Measurements from ENCODE around the gene PLPPR1.
"Not testable (repeated sequence)": the region's sequence is repeated elsewhere in the genome, so short reads cannot be mapped to it uniquely, and the experiment has no call there.

The PLPPR1 gene

DNA sequence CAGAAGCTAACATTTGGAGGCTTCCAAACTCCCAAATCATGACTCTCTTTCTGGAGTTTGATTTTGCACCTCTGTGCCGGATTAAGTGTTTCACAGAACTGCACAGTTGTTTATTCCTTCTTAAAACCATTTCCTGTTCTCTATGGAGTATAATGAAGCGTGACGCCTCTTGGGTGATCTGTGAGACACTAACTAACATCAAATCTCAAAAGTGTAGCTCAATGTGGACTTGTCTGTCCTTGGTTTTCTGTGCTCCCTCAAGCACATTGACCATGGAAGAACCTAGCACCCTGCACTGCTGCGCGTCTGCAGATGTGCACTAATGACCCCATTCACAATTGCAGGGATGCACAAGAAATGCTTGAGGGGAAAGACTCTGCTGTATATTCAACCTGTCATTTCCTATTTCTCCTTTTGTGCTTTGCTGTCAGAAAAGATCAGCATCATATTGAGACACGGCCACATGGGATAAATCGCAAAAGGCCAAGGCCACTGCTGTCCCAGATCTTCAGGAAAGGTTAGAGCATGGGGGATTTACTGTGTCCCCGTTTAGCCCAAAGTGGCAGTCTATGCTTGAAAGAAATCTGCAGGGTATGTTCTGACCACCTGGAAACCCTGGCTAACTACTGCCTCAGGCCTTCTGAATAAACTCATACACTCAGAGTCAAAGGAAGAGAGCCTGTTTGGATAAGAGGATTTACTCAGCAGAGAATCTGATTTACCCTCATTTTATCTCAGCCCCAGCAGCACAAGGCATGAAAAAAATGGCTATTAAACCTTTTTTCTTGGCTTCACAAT is 246.6 kb downstream of the PLPPR1 start:
- no peak for TF ChIP-seq ZFX (IDR thresholded peaks at IDR 0.05)
- no peak for TF ChIP-seq CTCF (conservative IDR thresholded peaks at IDR 0.05)
- H3K27ac ChIP-seq, result no peak overlapping the region

DNA sequence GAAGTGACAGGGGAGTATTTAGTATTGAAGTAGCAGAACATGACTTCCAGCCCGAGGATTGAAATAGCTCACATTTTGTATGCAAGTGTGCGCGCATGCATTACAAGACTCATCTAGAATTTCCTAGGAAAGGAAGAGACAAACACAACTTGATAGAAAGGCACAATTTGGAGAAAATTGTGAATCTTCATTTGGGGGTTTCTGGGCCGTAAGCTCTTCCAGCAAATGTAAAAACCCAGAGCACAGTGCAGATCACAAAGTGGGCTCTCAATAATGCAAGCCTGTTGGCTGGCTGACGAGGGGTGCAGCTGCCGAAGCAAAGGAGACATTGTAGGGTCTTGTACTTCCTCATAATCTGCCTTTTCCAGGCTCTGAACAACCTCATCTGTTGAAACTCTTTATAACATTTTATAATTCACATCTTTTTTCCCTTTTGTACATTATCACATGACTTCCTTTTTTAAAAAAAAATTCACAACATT is 247.3 kb downstream of the PLPPR1 start:
- H3K27ac ChIP-seq, result no peak overlapping the region
- no peak for TF ChIP-seq CTCF (conservative IDR thresholded peaks at IDR 0.05)
- TF ChIP-seq ZFX (IDR thresholded peaks at IDR 0.05), result no peak

DNA sequence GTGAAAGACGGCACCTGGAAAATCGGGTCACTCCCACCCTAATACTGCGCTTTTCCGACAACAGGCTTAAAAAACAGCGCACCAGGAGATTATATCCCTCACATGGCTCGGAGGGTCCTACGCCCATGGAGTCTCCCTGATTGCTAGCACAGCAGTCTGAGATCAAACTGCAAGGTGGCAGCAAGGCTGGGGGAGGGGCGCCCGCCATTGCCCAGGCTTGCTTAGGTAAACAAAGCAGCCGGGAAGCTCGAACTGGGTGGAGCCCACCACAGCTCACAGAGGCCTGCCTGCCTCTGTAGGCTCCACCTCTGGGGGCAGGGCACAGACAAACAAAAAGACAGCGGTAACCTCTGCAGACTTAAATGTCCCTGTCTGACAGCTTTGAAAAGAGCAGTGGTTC is 262.5 kb downstream of the PLPPR1 start:
- not testable (repeated sequence) for H3K27ac ChIP-seq

DNA sequence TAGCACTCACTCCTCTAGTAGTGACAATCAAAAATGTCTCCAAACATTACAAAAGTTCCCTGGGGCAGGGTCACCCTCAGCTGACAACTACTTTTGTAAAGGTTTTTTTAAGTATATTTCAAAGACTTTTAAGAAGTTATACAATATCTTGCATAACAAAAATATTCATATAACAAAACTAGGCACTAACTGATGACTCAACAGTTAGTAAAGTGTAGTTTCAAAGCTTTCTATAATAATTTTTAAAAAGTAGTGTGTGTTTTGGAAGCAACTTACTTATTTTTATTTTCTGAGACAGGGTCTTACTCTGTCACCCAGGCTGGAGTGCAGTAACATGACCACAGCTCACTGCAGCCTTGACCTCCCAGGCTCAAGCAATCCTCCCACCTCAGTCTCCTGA is 271.4 kb downstream of the PLPPR1 start:
- H3K27ac ChIP-seq, result no peak overlapping the region
- no peak for TF ChIP-seq CTCF (conservative IDR thresholded peaks at IDR 0.05)
- no peak for TF ChIP-seq ZFX (IDR thresholded peaks at IDR 0.05)

DNA sequence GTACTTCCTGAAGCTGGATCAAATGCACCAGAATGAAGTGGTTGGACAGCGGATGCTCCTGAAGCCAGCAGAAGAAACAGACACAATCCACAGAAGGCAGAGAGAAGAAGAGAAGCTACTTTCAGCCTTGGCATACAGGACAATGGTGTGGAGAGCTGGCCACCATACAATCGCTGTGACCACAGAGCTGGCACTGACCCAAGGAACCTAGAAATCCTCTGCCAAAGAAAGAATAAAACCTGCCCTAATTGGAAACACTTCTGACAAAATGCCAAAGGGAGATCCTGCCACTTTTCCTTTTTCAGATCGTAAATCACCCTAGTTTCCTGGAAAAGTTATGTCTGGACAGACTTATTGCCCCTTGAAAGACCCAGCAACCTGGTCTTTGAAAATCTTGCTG is 278.5 kb downstream of the PLPPR1 start:
- no peak overlapping the region for H3K27ac ChIP-seq
- TF ChIP-seq ZFX (IDR thresholded peaks at IDR 0.05) (no peak), CTCF (conservative IDR thresholded peaks at IDR 0.05) (no peak)

DNA sequence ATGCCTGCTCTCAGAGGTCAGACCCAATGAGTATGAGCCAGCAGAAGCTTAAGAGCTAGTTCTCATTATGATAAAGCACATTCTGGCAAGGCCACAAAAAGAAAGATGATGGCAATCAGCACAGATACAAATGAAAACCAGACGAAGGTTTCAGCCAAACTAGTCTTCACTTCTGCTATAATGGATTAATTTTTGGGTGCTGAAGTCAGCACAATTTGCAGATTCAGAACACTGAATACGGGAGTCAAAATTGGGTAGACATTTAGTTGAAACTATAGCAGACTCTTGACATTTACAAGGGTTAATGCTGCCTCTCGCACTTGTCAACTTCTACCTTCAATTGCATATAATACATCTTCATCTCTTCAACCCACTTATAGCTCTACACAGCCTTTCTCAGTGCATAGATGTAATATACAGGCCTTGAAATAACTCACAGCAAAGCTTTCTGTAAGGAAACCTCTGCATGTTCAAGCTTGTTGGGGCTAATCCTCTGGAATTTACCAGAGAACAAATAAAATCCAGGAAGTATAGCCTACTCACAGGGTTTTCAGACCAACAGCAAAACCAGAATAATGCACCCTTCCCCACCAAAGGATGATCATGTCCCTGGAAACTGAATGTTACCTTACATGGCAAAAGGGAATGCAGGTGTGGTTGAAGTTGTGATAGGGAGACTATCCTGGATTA is 279.1 kb downstream of the PLPPR1 start:
- no peak for TF ChIP-seq ZFX (IDR thresholded peaks at IDR 0.05)

GRCh38 chr9:101309139-101309538 is 280.6 kb downstream of the PLPPR1 start:
- no peak for TF ChIP-seq CTCF (conservative IDR thresholded peaks at IDR 0.05)
- TF ChIP-seq ZFX (IDR thresholded peaks at IDR 0.05), result no peak

More for the DNA sequence above, 279.1 kb downstream of the PLPPR1 start:
- no peak overlapping the region for H3K27ac ChIP-seq

GRCh38 chr9:101311191-101311590 is 282.7 kb downstream of the PLPPR1 start:
- TF ChIP-seq ZFX (IDR thresholded peaks at IDR 0.05) (no peak), CTCF (conservative IDR thresholded peaks at IDR 0.05) (no peak)
- H3K27ac ChIP-seq, result no peak overlapping the region

More at GRCh38 chr9:101309139-101309538, 280.6 kb downstream of the PLPPR1 start:
- no peak overlapping the region for H3K27ac ChIP-seq
